HTR-8/SVneo (cell line): Measurements from ENCODE around the gene CHKA.
"Not testable (repeated sequence)": the region's sequence is repeated elsewhere in the genome, so short reads cannot be mapped to it uniquely, and the experiment has no call there.

Experiments used
- DNase-seq: peaks from one replicate; pipeline ENCODE4 v3.0.0; 2011; ENCODE audit warnings: low spot score, mixed read lengths; ENCODE audit not compliant: insufficient read length
- FAIRE-seq: peaks from 2 replicates; lab custom pipeline; 2011; peaks lifted over from hg19 to GRCh38; lab: Jason Lieb, UNC

CHKA gene

GRCh38 chr11:68118706-68119448, 2.3 kb downstream of the CHKA start:
- DNase-seq (no peak), FAIRE-seq (no peak)

- DNase-seq: no peak
Measured at GRCh38 chr11:68117853-68118470, 3.2 kb downstream of the CHKA start.

GRCh38 chr11:68116974-68117373, 4.2 kb downstream of the CHKA start:
- no peak for DNase-seq
- FAIRE-seq: no peak

More at GRCh38 chr11:68117853-68118470, 3.2 kb downstream of the CHKA start:
- no peak for FAIRE-seq

- FAIRE-seq (no peak), DNase-seq (no peak)
Measured at GRCh38 chr11:68116126-68116525, 5.1 kb downstream of the CHKA start.

- DNase-seq (no peak), FAIRE-seq (peak; percentile 9)
Measured at GRCh38 chr11:68115285-68115684, 5.9 kb downstream of the CHKA start.

- DNase-seq (no peak), FAIRE-seq (no peak)
Measured at GRCh38 chr11:68113986-68114385, 7.2 kb downstream of the CHKA start.

GRCh38 chr11:68107689-68108088, 13.5 kb downstream of the CHKA start:
- FAIRE-seq: no peak

GRCh38 chr11:68106165-68106940, 14.8 kb downstream of the CHKA start:
- DNase-seq (no peak), FAIRE-seq (no peak)

More at GRCh38 chr11:68107689-68108088, 13.5 kb downstream of the CHKA start:
- DNase-seq: no peak

- DNase-seq: no peak
- FAIRE-seq: no peak
Measured at GRCh38 chr11:68099474-68100405, 21.4 kb downstream of the CHKA start.

- FAIRE-seq (no peak), DNase-seq (no peak)
Measured at GRCh38 chr11:68099057-68099456, 22.1 kb downstream of the CHKA start.

GRCh38 chr11:68096962-68097361, 24.2 kb downstream of the CHKA start:
- DNase-seq: no peak

GRCh38 chr11:68093565-68093964, 27.6 kb downstream of the CHKA start:
- DNase-seq (no peak), FAIRE-seq (peak; percentile 16)

More at GRCh38 chr11:68096962-68097361, 24.2 kb downstream of the CHKA start:
- no peak for FAIRE-seq

- not testable (repeated sequence) for DNase-seq
Measured at GRCh38 chr11:68092946-68093345, 28.2 kb downstream of the CHKA start.

GRCh38 chr11:68092411-68092810, 28.8 kb downstream of the CHKA start:
- no peak for DNase-seq
- no peak for FAIRE-seq

More at GRCh38 chr11:68092946-68093345, 28.2 kb downstream of the CHKA start:
- FAIRE-seq: not testable (repeated sequence)

- DNase-seq (no peak), FAIRE-seq (peak; percentile 60)
Measured at GRCh38 chr11:68090706-68091105, 30.5 kb downstream of the CHKA start.

- FAIRE-seq: no peak
- no peak for DNase-seq
Measured at GRCh38 chr11:68090287-68090686, 30.9 kb downstream of the CHKA start.

- no peak for DNase-seq
- no peak for FAIRE-seq
Measured at GRCh38 chr11:68089679-68090078, 31.5 kb downstream of the CHKA start.

- FAIRE-seq (no peak), DNase-seq (no peak)
Measured at GRCh38 chr11:68083517-68083916, 37.7 kb downstream of the CHKA start.

- DNase-seq (no peak), FAIRE-seq (no peak)
Measured at GRCh38 chr11:68082481-68082880, 38.7 kb downstream of the CHKA start.

- FAIRE-seq: no peak
- DNase-seq: no peak
Measured at GRCh38 chr11:68081691-68082090, 39.5 kb downstream of the CHKA start.
